SK-N-SH treated with all-trans-retinoic acid at 6 μM for 48 hours (cell line): ENCODE results near the gene OTOF.

Experiments
- ARNTL ChIP-seq: fragments of 450-650 bp; formaldehyde crosslinking; IDR thresholded peaks from 2 replicates; pipeline ENCODE4 v1.5.0; 2020; ENCODE audit warnings: low read depth, mild to moderate bottlenecking, moderate library complexity, borderline replicate concordance
- BACH2 ChIP-seq: fragments of 250-450 bp; sonication (Bioruptor Pico); IDR thresholded peaks from 2 replicates; pipeline ENCODE4 v1.9.0; 2021; ENCODE audit warnings: mild to moderate bottlenecking, borderline replicate concordance
- GLIS3 ChIP-seq: fragments of 250-450 bp; sonication (Bioruptor Pico); IDR thresholded peaks from 2 replicates; pipeline ENCODE4 v1.5.0; 2020; ENCODE audit warnings: mild to moderate bottlenecking, moderate library complexity
- PPARA ChIP-seq: fragments of 250-450 bp; sonication (Bioruptor Pico); IDR thresholded peaks from 2 replicates; pipeline ENCODE4 v1.5.0; 2020; ENCODE audit warnings: mild to moderate bottlenecking, borderline replicate concordance
- ZFP30 ChIP-seq: fragments of 450-650 bp; formaldehyde crosslinking; IDR thresholded peaks from 2 replicates; pipeline ENCODE4 v1.5.0; 2022; ENCODE audit warnings: mild to moderate bottlenecking, moderate library complexity
- ZNF70 ChIP-seq: fragments of 450-650 bp; formaldehyde crosslinking; IDR thresholded peaks from 2 replicates; pipeline ENCODE4 v1.5.0; 2020; ENCODE audit warnings: mild to moderate bottlenecking, moderate library complexity
- TF ChIP-seq, protein P1 (sequence below): fragments of 250-450 bp; sonication (Bioruptor Pico); IDR thresholded peaks from 2 replicates; pipeline ENCODE4 v1.8.0; 2020; ENCODE audit warnings: mild to moderate bottlenecking, moderate library complexity, borderline replicate concordance

DNA sequence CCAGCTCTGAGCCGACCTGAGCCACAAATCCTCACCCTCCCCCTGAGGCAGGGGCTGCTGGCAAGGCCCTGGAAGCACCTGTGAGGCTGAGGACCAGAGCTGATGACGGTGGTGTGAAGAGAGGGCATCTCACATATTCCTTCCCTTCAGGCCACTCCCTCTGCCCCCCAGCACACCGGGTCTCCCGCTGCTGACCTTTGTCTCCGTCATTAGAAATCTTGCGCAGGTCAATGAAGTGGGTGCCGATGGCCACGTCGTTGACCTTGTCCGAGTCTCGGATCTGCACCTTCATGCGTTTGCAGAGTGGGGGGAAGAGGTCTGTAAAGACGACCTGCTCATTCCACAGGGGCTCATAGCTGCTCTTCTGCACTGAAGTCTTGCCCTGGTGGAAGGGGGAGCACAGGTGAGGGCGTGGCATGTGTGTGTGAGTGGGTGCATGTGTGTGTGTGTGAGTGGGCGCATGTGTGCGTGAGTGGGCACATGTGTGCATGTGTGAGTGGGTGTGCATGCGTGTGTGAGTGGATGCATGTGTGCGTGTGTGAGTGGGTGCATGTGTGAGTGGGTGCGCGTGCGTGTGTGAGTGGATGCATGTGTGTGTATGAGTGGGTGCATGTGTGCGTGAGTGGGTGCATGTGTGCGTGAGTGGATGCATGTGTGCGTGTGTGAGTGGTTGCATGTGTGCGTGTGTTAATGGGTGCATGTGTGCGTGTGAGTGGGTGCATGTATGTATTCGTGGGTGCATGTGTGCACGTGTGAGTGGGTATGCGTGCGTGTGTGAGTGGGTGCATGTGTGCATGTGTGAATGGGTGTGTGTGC lies 4.5 kb upstream of the OTOF start:
- TF ChIP-seq ZFP30 (CRISPR knock-in tag): no peak
- TF ChIP-seq, protein P1, sequence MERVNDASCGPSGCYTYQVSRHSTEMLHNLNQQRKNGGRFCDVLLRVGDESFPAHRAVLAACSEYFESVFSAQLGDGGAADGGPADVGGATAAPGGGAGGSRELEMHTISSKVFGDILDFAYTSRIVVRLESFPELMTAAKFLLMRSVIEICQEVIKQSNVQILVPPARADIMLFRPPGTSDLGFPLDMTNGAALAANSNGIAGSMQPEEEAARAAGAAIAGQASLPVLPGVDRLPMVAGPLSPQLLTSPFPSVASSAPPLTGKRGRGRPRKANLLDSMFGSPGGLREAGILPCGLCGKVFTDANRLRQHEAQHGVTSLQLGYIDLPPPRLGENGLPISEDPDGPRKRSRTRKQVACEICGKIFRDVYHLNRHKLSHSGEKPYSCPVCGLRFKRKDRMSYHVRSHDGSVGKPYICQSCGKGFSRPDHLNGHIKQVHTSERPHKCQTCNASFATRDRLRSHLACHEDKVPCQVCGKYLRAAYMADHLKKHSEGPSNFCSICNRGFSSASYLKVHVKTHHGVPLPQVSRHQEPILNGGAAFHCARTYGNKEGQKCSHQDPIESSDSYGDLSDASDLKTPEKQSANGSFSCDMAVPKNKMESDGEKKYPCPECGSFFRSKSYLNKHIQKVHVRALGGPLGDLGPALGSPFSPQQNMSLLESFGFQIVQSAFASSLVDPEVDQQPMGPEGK (CRISPR knock-in tag): no peak
- TF ChIP-seq ARNTL (CRISPR knock-in tag): no peak
- TF ChIP-seq BACH2: no peak
- no peak for TF ChIP-seq ZNF70
- TF ChIP-seq GLIS3 (CRISPR knock-in tag): no peak
- no peak for TF ChIP-seq PPARA (CRISPR knock-in tag)
